T-cell (primary cell): ENCODE measurements around the gene RTP5. TPM values are rescaled to one million over a fixed set of nuclear protein-coding genes. Genes with fewer than 3 reads are reported as not detected.

Source experiments
- ATAC-seq, 4 experiments: fragments of 200-7000 bp in 3 of 4; fragments of 150-1000 bp in 1 of 4; cut with Tn5 transposase; replicated peaks in 1 of 4; 1 replicate in 3 of 4; 2 replicates in 1 of 4; pipeline ENCODE4 v1.10.0; 2021; ENCODE audit warnings: moderate library complexity in 3 of 4, mild to moderate bottlenecking in 2 of 4, moderate number of reproducible peaks in 1 of 4
- CTCF ChIA-PET, 2 donors: fragments of 300-600 bp; sonication (Branson Sonifier 250); formaldehyde crosslinking; loops; one replicate each; lab custom pipeline; 2022; ENCODE audit warnings: antibody characterized with exemption in 2 of 2; lab: Charles Lee
- POLR2A ChIA-PET, 2 donors: fragments of 300-600 bp; sonication (Branson Sonifier 250); formaldehyde crosslinking; loops; one replicate each; lab custom pipeline; 2022; ENCODE audit warnings: antibody characterized with exemption in 2 of 2; lab: Charles Lee
- DNase-seq, 35 experiments: peaks; one replicate each; pipeline versions ENCODE4 v3.0.0 to v3.0.0-alpha.2; 2013 to 2023
- H3K27ac ChIP-seq: one replicate; pipeline ENCODE4 v1.5.1; 2013; ENCODE audit warnings: low read length
- H3K27me3 ChIP-seq, 2 experiments: replicated peaks in 1 of 2; 1 replicate in 1 of 2; 2 replicates in 1 of 2; pipeline versions ENCODE4 v1.6.1 to v1.7.0; 2013; ENCODE audit warnings: low read length in 1 of 2, mixed read lengths in 1 of 2; ENCODE audit not compliant: control insufficient read depth in 2 of 2, insufficient read depth in 2 of 2; ENCODE audit errors: extremely low read depth in 1 of 2
- H3K36me3 ChIP-seq, 2 donors: 1 replicate in 1 of 2; 2 replicates in 1 of 2; pipeline versions ENCODE4 v1.6.1 to v1.7.0; 2013; ENCODE audit warnings: low read length in 1 of 2; ENCODE audit not compliant: control insufficient read depth in 2 of 2, insufficient read depth in 1 of 2; ENCODE audit errors: extremely low read depth in 1 of 2
- H3K4me1 ChIP-seq, 2 experiments: 1 replicate in 1 of 2; 2 replicates in 1 of 2; pipeline versions ENCODE4 v1.6.1 to v1.7.0; 2013; ENCODE audit warnings: low read length in 2 of 2, mixed read lengths in 1 of 2; ENCODE audit not compliant: insufficient read depth in 2 of 2, control insufficient read depth in 1 of 2; ENCODE audit errors: extremely low read depth in 1 of 2
- H3K4me3 ChIP-seq, 2 donors: 1 replicate in 1 of 2; 2 replicates in 1 of 2; pipeline versions ENCODE4 v1.5.1 to v1.7.0; 2013; ENCODE audit warnings: mild to moderate bottlenecking in 2 of 2, low read length in 1 of 2, moderate library complexity in 1 of 2; ENCODE audit not compliant: control insufficient read depth in 1 of 2; ENCODE audit errors: extremely low read depth in 1 of 2
- H3K9me3 ChIP-seq: 2 replicates; pipeline ENCODE4 v1.7.0; 2013
- H3K27ac Mint-ChIP-seq, 2 donors: one replicate each; pipeline ENCODE4 v1.8.0; 2020 to 2021; ENCODE audit warnings: mild to moderate bottlenecking in 2 of 2, mixed read lengths in 2 of 2
- H3K27me3 Mint-ChIP-seq, 2 donors: one replicate each; pipeline ENCODE4 v1.8.0; 2021 to 2022; ENCODE audit warnings: mixed read lengths in 2 of 2
- H3K36me3 Mint-ChIP-seq: one replicate; pipeline ENCODE4 v1.8.0; 2021; ENCODE audit warnings: mixed read lengths
- H3K4me1 Mint-ChIP-seq, 3 donors: one replicate each; pipeline ENCODE4 v1.8.0; 2020 to 2022; ENCODE audit warnings: mixed read lengths in 3 of 3, mild to moderate bottlenecking in 1 of 3
- H3K4me3 Mint-ChIP-seq, 3 donors: one replicate each; pipeline ENCODE4 v1.8.0; 2020 to 2022; ENCODE audit warnings: mild to moderate bottlenecking in 3 of 3, mixed read lengths in 3 of 3, moderate library complexity in 3 of 3
- H3K9me3 Mint-ChIP-seq, 3 donors: one replicate each; pipeline ENCODE4 v1.8.0; 2020 to 2022; ENCODE audit warnings: mixed read lengths in 3 of 3
- WGBS: methylation state at CpG from one replicate; pipeline ENCODE4 v1.1.5; 2013; ENCODE audit warnings: missing lambda C conversion rate; ENCODE audit not compliant: insufficient coverage; 5-methylcytosine and 5-hydroxymethylcytosine counted together
- total RNA-seq, 35 experiments: library from RNA in 6 of 35; stranded (reverse) in 6 of 35; fragments of 120-200 nt in 1 of 35; gene quantifications; one replicate each; pipeline versions ENCODE4 v1.2.1 to v1.2.4 and lab custom pipeline; 2013 to 2026

Gene RTP5
- total RNA-seq, 5 donors from 2014 or later (not counting 1 experiment from before 2014, with no cell fraction given): 0.26 to 1.4 (median 1.3) TPM

DNA sequence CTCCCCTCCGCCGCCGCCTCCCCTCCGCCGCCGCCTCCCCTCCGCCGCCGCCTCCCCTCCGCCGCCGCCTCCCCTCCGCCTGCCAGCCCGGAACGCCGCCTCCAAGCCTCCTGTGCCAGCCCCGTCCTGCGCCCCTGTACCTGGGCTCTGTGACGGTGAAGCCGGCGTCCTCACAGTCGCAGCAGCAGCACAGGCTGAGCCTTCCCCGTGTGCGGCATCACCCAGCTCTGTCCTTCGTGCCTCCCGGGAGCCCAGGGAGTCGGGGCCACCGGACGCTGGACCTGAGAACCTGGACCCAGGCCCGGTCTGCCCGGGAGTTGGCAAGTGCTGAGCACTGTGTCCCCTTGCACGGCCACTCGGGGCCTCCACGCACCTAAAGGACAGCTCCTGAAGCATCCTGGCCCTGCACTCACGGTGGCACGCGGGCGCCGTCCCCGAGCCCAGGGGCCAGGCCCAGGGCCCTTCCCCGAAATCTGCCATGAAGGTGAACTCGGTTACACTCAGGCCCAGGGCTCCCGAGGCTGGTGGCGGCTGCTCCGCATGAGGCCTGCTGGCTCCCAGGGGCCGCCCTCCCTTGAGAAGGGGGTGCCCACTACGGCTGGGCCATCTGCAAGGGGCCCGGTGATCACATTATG is 32.9 kb downstream of the RTP5 start:
- Histone ChIP-seq H3K4me3 (no peak overlapping the region), H3K27me3 (peaks cover 0 to 14% of the 10 kb centered on the region in 2 experiments), H3K9me3 (no peaks in the 10 kb centered on the region), H3K4me1 (peaks cover 0 to 17% of the 10 kb centered on the region in 2 experiments), H3K27ac (no peak overlapping the region), H3K36me3 (peaks cover 0 to 5% of the 10 kb centered on the region in 2 donors)
- no peaks in the 10 kb centered on the region for H3K9me3 Mint-ChIP-seq
- no peak overlapping the region for H3K27ac Mint-ChIP-seq
- H3K4me3 Mint-ChIP-seq: peak overlapping the region in 1 of 3 donors; percentile 9
- peak in 3 of 35 experiments; percentile 2 to 17 (median 12) for DNase-seq
- H3K4me1 Mint-ChIP-seq: peaks cover under 1 to 7% (median 2%) of the 10 kb centered on the region in 3 donors
- 83% methylated on average over 39 of the region's 48 CpGs for WGBS
- ChIA-PET CTCF (no interaction called here), POLR2A (no interaction called here)
- H3K27me3 Mint-ChIP-seq: no peaks in the 10 kb centered on the region
- H3K36me3 Mint-ChIP-seq: peaks cover 21% of the 10 kb centered on the region
- peak in 3 of 4 experiments; percentile 37 to 63 (median 53) for ATAC-seq

DNA sequence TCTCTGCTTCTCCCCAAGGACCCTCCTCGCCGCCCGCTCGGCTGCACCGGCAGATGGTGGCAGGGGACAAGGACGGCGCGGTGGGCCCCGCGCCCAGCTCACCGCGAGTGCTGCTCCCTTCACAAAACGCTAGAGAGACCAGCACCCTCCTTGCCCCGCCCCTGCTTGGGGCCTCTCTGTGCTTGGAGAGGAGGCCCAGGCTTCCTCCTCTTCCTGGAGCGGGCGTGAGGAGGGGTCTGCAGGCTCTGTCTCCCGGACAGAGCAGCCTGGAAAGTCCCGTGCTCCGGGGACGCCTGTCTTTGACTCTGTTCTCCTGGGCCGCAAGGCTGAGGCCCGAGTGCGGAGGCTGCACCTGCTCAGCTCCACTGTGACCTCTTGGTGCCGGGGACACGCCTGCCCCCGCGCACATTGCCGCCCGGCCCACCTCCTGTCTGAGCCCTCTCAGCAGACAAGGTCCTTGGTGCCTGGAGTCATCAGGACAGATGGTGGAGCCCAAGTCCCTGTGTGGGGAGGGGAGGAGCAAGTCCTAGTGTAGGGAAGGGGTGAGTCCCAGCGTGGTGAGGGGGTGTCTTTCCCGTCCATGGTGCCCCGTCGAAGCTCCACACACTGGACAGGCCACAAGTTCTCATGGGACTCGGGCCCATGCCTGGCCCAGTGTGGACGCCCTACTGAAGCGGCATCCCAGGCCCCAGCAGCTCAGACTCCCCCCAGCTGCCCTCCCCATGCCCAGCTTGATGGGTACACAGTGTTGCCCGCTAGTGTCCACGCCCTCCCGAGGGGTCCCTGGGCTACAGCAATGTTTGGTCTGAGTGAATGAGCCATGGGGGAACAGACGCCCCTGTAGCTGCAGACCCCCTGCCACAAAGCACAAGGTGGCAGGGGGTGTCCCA is 33.8 kb downstream of the RTP5 start:
- Mint-ChIP-seq H3K36me3 (peaks cover 21% of the 10 kb centered on the region), H3K4me3 (peak overlapping the region in 1 of 3 donors; percentile 9), H3K4me1 (peaks cover 0 to 7% (median 0%) of the 10 kb centered on the region in 3 donors), H3K27me3 (no peaks in the 10 kb centered on the region), H3K27ac (no peak overlapping the region), H3K9me3 (no peaks in the 10 kb centered on the region)
- WGBS: 96% methylated on average over 35 of the region's 40 CpGs
- ATAC-seq (no peak), DNase-seq (peak in 3 of 35 experiments; percentile 1 to 19 (median 7))
- H3K36me3 ChIP-seq: peaks cover 0 to 5% of the 10 kb centered on the region in 2 donors
- H3K4me3 ChIP-seq: no peak overlapping the region
- peaks cover 0 to 17% of the 10 kb centered on the region in 2 experiments for H3K4me1 ChIP-seq
- no peaks in the 10 kb centered on the region for H3K9me3 ChIP-seq
- H3K27ac ChIP-seq: no peak overlapping the region
- ChIA-PET CTCF (no interaction called here), POLR2A (no interaction called here)
- H3K27me3 ChIP-seq: peaks cover 0 to 14% of the 10 kb centered on the region in 2 experiments

DNA sequence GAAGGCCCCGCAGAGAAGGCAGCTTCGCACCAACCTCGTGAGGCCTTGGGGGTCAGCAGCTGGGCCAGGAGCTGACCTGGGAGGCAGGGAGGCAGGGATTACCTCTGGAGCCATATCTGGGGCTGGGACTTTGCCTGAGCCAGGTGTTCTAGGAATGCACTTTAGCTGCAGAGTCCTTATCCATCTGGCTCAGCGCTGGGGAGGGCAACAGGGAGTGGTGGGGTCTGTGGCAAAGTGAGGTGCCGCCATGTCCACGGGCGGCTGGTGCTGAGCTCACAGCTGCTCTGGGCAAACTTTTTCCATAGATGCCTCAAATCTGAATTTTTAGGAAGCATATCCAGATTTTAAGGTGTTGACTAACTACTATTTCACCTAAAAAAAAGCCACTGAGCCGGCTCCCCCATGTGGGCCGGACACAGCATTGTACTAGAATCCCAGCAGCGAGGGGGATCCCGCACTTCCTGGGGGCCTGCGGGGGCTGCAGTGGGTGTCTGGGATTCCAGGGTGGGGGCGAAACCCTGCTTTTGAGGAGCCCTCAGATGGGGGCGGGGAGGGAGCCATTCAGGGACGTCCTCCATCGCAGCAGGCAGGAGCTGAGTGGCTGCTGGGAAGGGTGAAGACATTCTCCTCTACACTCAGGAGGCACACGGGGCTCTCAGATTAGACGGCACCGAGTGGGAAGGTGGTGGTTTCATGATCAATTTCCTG is 34.6 kb downstream of the RTP5 start:
- H3K9me3 ChIP-seq: no peaks in the 10 kb centered on the region
- Mint-ChIP-seq H3K9me3 (no peaks in the 10 kb centered on the region), H3K27ac (no peak overlapping the region), H3K36me3 (peaks cover 23% of the 10 kb centered on the region), H3K4me1 (peaks cover 0 to 7% (median 0%) of the 10 kb centered on the region in 3 donors), H3K4me3 (no peak overlapping the region), H3K27me3 (no peaks in the 10 kb centered on the region)
- ATAC-seq: no peak
- H3K4me3 ChIP-seq: no peak overlapping the region
- peaks cover 0 to 14% of the 10 kb centered on the region in 2 experiments for H3K27me3 ChIP-seq
- H3K36me3 ChIP-seq: peaks cover 0 to 5% of the 10 kb centered on the region in 2 donors
- peaks cover 0 to 17% of the 10 kb centered on the region in 2 experiments for H3K4me1 ChIP-seq
- CTCF ChIA-PET: no interaction called here
- H3K27ac ChIP-seq: no peak overlapping the region
- POLR2A ChIA-PET: no interaction called here
- 100% methylated on average over 8 of the region's 19 CpGs for WGBS
- peak in 1 of 35 experiments; percentile 18 for DNase-seq

DNA sequence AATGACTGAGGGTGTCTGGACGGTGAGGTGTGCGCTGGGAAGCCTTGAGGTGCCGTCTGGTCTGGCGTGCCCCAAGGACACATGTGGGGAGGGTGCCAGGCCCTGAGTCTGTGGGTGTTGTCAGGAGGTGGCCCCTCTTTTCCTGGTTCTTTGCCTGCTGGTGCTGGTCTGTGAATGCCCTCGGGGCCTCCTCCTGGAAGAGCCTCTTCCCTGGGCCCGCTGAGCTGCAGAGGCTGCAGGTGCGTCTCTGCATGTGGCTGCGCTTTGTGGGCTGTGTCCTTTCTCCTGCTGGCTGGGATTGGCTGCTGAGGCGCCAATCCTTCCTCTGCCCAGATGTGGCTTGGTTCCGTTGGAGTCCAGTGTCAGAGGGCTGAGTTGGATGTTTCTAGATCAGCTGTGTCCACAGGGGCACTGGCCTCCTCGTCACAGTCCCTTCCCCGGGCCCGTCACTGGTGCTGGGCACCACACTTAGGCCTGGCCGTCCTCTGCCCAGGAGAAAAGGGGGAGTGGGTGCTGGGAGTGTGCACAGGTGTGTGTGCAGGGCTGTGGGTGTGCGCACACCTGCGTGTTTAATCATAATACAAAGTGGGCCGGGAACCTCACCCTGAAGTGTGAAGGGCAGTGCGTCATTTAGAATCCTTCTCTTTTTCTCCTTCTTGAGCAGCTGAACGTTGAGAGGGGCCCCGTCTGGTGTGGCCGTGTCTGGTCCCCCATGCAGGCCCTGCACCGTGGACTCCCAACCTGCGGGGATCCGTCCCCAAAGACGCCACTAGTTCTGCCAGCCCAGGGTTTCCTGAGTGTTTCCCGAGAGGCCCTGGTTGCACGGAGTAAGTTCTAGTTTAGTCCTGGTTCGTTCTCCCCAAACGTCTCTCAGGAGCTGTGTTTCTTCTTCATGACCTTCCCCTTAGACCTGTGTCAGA is 35.5 kb downstream of the RTP5 start:
- WGBS: 96% methylated on average over 18 of the region's 29 CpGs
- H3K27me3 Mint-ChIP-seq: no peaks in the 10 kb centered on the region
- peak in 1 of 35 experiments; percentile 17 for DNase-seq
- no peak overlapping the region for H3K4me3 Mint-ChIP-seq
- Histone ChIP-seq H3K27me3 (peaks cover 0 to 14% of the 10 kb centered on the region in 2 experiments), H3K9me3 (no peaks in the 10 kb centered on the region), H3K36me3 (peaks cover 0 to 5% of the 10 kb centered on the region in 2 donors), H3K27ac (no peak overlapping the region), H3K4me1 (peaks cover 0 to 17% of the 10 kb centered on the region in 2 experiments), H3K4me3 (no peak overlapping the region)
- H3K4me1 Mint-ChIP-seq: peaks cover 0 to 7% (median 0%) of the 10 kb centered on the region in 3 donors
- H3K36me3 Mint-ChIP-seq: peaks cover 22% of the 10 kb centered on the region
- CTCF ChIA-PET: no interaction called here
- no peak for ATAC-seq
- H3K27ac Mint-ChIP-seq: no peak overlapping the region
- POLR2A ChIA-PET: no interaction called here
- no peaks in the 10 kb centered on the region for H3K9me3 Mint-ChIP-seq

DNA sequence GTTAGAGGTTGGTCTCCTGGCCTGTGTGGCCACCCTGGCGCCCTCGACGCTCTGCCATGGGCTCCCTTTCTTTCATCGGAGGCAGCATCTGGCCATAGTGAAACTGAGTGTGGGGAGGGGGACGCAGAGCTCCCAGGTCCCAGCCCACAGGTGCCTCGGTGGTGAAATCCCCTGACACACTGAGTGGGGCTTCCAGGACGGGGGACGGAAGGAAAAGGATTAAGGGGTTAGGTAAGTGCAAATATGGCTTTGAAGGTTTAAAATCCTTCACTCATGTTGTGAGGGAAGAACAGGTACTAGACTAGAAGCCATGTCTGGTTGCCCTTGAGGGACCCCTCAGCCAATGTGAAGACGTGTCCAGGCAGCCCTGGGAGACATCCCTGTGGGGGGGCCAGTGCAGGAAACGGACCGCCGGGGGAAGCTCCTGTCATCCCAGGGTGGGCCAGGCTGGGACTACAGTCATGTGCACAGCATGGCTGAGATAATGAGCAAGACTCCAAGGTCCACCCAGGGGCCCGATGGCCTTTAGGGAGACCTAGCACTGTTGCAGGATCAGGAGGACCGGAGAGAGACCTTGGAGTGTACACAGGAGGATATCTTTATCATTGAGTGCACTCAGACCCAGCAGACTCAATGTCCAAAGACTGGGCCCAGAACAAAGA is 36.3 kb downstream of the RTP5 start:
- no peaks in the 10 kb centered on the region for H3K27me3 Mint-ChIP-seq
- H3K27ac Mint-ChIP-seq: no peak overlapping the region
- H3K4me1 ChIP-seq: peaks cover 0 to 17% of the 10 kb centered on the region in 2 experiments
- no peak overlapping the region for H3K4me3 Mint-ChIP-seq
- peaks cover 0 to 5% of the 10 kb centered on the region in 2 donors for H3K36me3 ChIP-seq
- peaks cover 0 to 14% of the 10 kb centered on the region in 2 experiments for H3K27me3 ChIP-seq
- H3K9me3 Mint-ChIP-seq: no peaks in the 10 kb centered on the region
- H3K9me3 ChIP-seq: no peaks in the 10 kb centered on the region
- ChIA-PET CTCF (no interaction called here), POLR2A (no interaction called here)
- peak in 2 of 35 experiments; percentile 8 to 9 for DNase-seq
- 97% methylated on average over 10 of the region's 14 CpGs for WGBS
- H3K36me3 Mint-ChIP-seq: peaks cover 28% of the 10 kb centered on the region
- H3K4me3 ChIP-seq: no peak overlapping the region
- peaks cover 0 to 10% (median 0%) of the 10 kb centered on the region in 3 donors for H3K4me1 Mint-ChIP-seq
- H3K27ac ChIP-seq: no peak overlapping the region
- no peak for ATAC-seq
